Colonic mucosa (tissue), 4 donors: ENCODE results near the gene NRK. TPM values are rescaled to one million over a fixed set of nuclear protein-coding genes. Genes with fewer than 3 reads are reported as not detected.
A peak's percentile ranks its signal among the peaks of the same experiment; 100 is the strongest.
"Not testable (repeated sequence)": the region's sequence is repeated elsewhere in the genome, so short reads cannot be mapped to it uniquely, and the experiment has no call there.

ENCODE experiments used
- DNase-seq: peaks from one replicate; pipeline ENCODE4 v3.0.0-alpha.2; 2020
- H3K27ac ChIP-seq: fragments of 200-600 bp; one replicate; pipeline ENCODE4 v1.8.0; 2021
- H3K27me3 ChIP-seq: fragments of 200-600 bp; one replicate; pipeline ENCODE4 v1.8.0; 2021
- H3K36me3 ChIP-seq: fragments of 200-600 bp; one replicate; pipeline ENCODE4 v1.8.0; 2021
- H3K4me1 ChIP-seq: fragments of 200-600 bp; one replicate; pipeline ENCODE4 v1.8.0; 2021; ENCODE audit warnings: mild to moderate bottlenecking
- H3K4me3 ChIP-seq: fragments of 200-600 bp; one replicate; pipeline ENCODE4 v1.8.0; 2021
- H3K9ac ChIP-seq, 2 donors: one replicate each; pipeline ENCODE4 v1.7.0; 2013; ENCODE audit warnings: control low read depth in 2 of 2, low read depth in 2 of 2, low read length in 2 of 2
- H3K9me3 ChIP-seq: fragments of 200-600 bp; one replicate; pipeline ENCODE4 v1.8.0; 2021
- CTCF ChIP-seq: fragments of 200-600 bp; IDR thresholded peaks from one replicate; pipeline ENCODE4 v1.8.0; 2022; ENCODE audit warnings: antibody characterized with exemption, mild to moderate bottlenecking
- intact Hi-C: fragments of 100-400 bp; cut with DNase I; formaldehyde crosslinking; loops from one replicate; pipeline ENCODE4 v1.14.1; 2022
- total RNA-seq, 2 donors: library from RNA; stranded (reverse); fragmentation: NEBNext Ultra II Directional in 1 of 2; extraction: Animal tissue kit (Norgen Biotek cat#: 25700) in 1 of 2; gene quantifications; one replicate each; pipeline ENCODE4 v1.2.1, GENCODE V29; 2021
- donor health status: healthy.
- donor health status: DM: no; HTN: no; CAD: no.
- donor health status: DM: no; HTN: no; CAD: no.

The NRK gene
- total RNA-seq, 2 donors from 2014 or later: 0.27 to 0.30 TPM

GRCh38 chrX:105972690-105973386 lies 150.5 kb downstream of the NRK start:
- Histone ChIP-seq H3K27me3 (no peaks in the 10 kb centered on the region), H3K4me1 (no peaks in the 10 kb centered on the region), H3K9ac (no peak overlapping the region), H3K27ac (no peak overlapping the region), H3K4me3 (no peak overlapping the region), H3K36me3 (no peaks in the 10 kb centered on the region), H3K9me3 (no peaks in the 10 kb centered on the region)
- TF ChIP-seq CTCF: no peak
- DNase-seq: peak; percentile 23
- intact Hi-C loops: no loop called here

GRCh38 chrX:105973387-105973739 lies 151.0 kb downstream of the NRK start:
- Histone ChIP-seq H3K36me3 (no peaks in the 10 kb centered on the region), H3K4me3 (no peak overlapping the region), H3K9ac (no peak overlapping the region), H3K27ac (no peak overlapping the region), H3K9me3 (no peaks in the 10 kb centered on the region), H3K4me1 (no peaks in the 10 kb centered on the region), H3K27me3 (no peaks in the 10 kb centered on the region)
- no peak for TF ChIP-seq CTCF
- intact Hi-C loops: no loop called here
- DNase-seq: no peak

- Histone ChIP-seq H3K27me3 (no peaks in the 10 kb centered on the region), H3K9me3 (no peaks in the 10 kb centered on the region), H3K4me3 (no peak overlapping the region), H3K9ac (no peak overlapping the region), H3K27ac (no peak overlapping the region), H3K36me3 (no peaks in the 10 kb centered on the region), H3K4me1 (no peaks in the 10 kb centered on the region)
- no peak for TF ChIP-seq CTCF
- intact Hi-C loops: loop anchor here (5.0 kb wide), 1 partner anchor 422 kb away; no protein-coding TSS in a partner anchor
- DNase-seq: no peak
Measured at GRCh38 chrX:105975382-105975781, 153.0 kb downstream of the NRK start.

GRCh38 chrX:105981772-105982485 lies 159.6 kb downstream of the NRK start:
- no peak overlapping the region for H3K27ac ChIP-seq
- H3K4me3 ChIP-seq: no peak overlapping the region
- H3K9ac ChIP-seq: no peak overlapping the region
- TF ChIP-seq CTCF: no peak
- no peaks in the 10 kb centered on the region for H3K27me3 ChIP-seq
- intact Hi-C loops: no loop called here
- no peaks in the 10 kb centered on the region for H3K36me3 ChIP-seq
- H3K9me3 ChIP-seq: no peaks in the 10 kb centered on the region
- no peaks in the 10 kb centered on the region for H3K4me1 ChIP-seq
- no peak for DNase-seq

GRCh38 chrX:105988487-105988886 lies 166.1 kb downstream of the NRK start:
- intact Hi-C loops: not testable (repeated sequence)

GRCh38 chrX:105999294-105999693 lies 177.0 kb downstream of the NRK start:
- no peak for DNase-seq
- Histone ChIP-seq H3K36me3 (no peaks in the 10 kb centered on the region), H3K9me3 (no peaks in the 10 kb centered on the region), H3K9ac (no peak overlapping the region), H3K4me3 (no peak overlapping the region), H3K27ac (no peak overlapping the region), H3K4me1 (no peaks in the 10 kb centered on the region), H3K27me3 (no peaks in the 10 kb centered on the region)
- TF ChIP-seq CTCF: no peak
- intact Hi-C loops: no loop called here

More at GRCh38 chrX:105988487-105988886, 166.1 kb downstream of the NRK start:
- H3K9me3 ChIP-seq, H3K27ac ChIP-seq, H3K4me1 ChIP-seq, H3K27me3 ChIP-seq, H3K4me3 ChIP-seq, H3K9ac ChIP-seq, DNase-seq, H3K36me3 ChIP-seq: not testable (repeated sequence)
